Smooth muscle cell (in vitro differentiated cells): ENCODE data around the gene HPCAL1. TPM values are rescaled to one million over a fixed set of nuclear protein-coding genes. Genes with fewer than 3 reads are reported as not detected.

ENCODE experiments used
- DNase-seq: peaks from one replicate; lab custom pipeline; 2025; ENCODE audit not compliant: unreplicated experiment; lab: John Stamatoyannopoulos, UW
- H2AFZ ChIP-seq: fragments of 200-600 bp; sonication (generic); 2 replicates; pipeline ENCODE4 v1.6.0; 2016; ENCODE audit warnings: antibody characterized with exemption, low read depth, mild to moderate bottlenecking
- H3F3A ChIP-seq: fragments of 200-600 bp; sonication (generic); 2 replicates; pipeline ENCODE4 v1.6.0; 2017; ENCODE audit warnings: antibody characterized with exemption, low read depth
- H3K27ac ChIP-seq: fragments of 200-600 bp; sonication (generic); 2 replicates; pipeline ENCODE4 v1.5.1; 2016; ENCODE audit warnings: low read depth, mild to moderate bottlenecking
- H3K27me3 ChIP-seq: fragments of 200-600 bp; sonication (generic); 2 replicates; pipeline ENCODE4 v1.6.1; 2016; ENCODE audit warnings: low read depth, mild to moderate bottlenecking
- H3K36me3 ChIP-seq: fragments of 200-600 bp; sonication (generic); 2 replicates; pipeline ENCODE4 v1.5.1; 2016; ENCODE audit warnings: low read depth
- H3K4me1 ChIP-seq: fragments of 200-600 bp; sonication (generic); 2 replicates; pipeline ENCODE4 v1.5.1; 2016; ENCODE audit warnings: low read depth
- H3K4me2 ChIP-seq: fragments of 200-600 bp; sonication (generic); 2 replicates; pipeline ENCODE4 v1.6.0; 2016; ENCODE audit warnings: mild to moderate bottlenecking
- H3K4me3 ChIP-seq: fragments of 200-600 bp; sonication (generic); 2 replicates; pipeline ENCODE4 v1.5.1; 2016; ENCODE audit warnings: mild to moderate bottlenecking
- H3K79me2 ChIP-seq: fragments of 200-600 bp; sonication (generic); 2 replicates; pipeline ENCODE4 v1.6.0; 2016; ENCODE audit warnings: low read depth, mild to moderate bottlenecking
- H3K9ac ChIP-seq: fragments of 200-600 bp; sonication (generic); 2 replicates; pipeline ENCODE4 v1.6.0; 2016; ENCODE audit warnings: low read depth
- H3K9me3 ChIP-seq: fragments of 200-600 bp; sonication (generic); replicated peaks from 2 replicates; pipeline ENCODE4 v1.5.1; 2016; ENCODE audit warnings: low read depth
- H4K20me1 ChIP-seq: fragments of 200-600 bp; sonication (generic); 2 replicates; pipeline ENCODE4 v1.6.0; 2016; ENCODE audit warnings: low read depth
- WGBS: methylation state at CpG from one replicate; pipeline ENCODE4 v1.1.7; 2016; ENCODE audit warnings: low lambda C conversion rate; 5-methylcytosine and 5-hydroxymethylcytosine counted together
- polyA plus RNA-seq: library from polyadenylated mRNA; unstranded; fragments of >200 nt; fragmentation: Nextera tagmentation; extraction: Ambion mirVana; gene quantifications from 2 replicates; pipeline ENCODE4 v1.2.1, GENCODE V29; 2016
- total RNA-seq: library from RNA; depleted of rRNA; stranded (reverse); fragments of >200 nt; gene quantifications from 2 replicates; pipeline ENCODE4 v1.2.3, GENCODE V29; 2014
- TF ChIP-seq, protein P1 (sequence below): fragments of 200-600 bp; sonication (generic); IDR thresholded peaks from 2 replicates; pipeline ENCODE4 v1.5.1; 2017; ENCODE audit warnings: borderline replicate concordance, mild to moderate bottlenecking, antibody characterized with exemption; ENCODE audit not compliant: insufficient read depth, poor library complexity, severe bottlenecking

The HPCAL1 gene
- total and polyA plus RNA-seq, 2 experiments from 2014 or later = 11.7 to 15.8 TPM

DNA sequence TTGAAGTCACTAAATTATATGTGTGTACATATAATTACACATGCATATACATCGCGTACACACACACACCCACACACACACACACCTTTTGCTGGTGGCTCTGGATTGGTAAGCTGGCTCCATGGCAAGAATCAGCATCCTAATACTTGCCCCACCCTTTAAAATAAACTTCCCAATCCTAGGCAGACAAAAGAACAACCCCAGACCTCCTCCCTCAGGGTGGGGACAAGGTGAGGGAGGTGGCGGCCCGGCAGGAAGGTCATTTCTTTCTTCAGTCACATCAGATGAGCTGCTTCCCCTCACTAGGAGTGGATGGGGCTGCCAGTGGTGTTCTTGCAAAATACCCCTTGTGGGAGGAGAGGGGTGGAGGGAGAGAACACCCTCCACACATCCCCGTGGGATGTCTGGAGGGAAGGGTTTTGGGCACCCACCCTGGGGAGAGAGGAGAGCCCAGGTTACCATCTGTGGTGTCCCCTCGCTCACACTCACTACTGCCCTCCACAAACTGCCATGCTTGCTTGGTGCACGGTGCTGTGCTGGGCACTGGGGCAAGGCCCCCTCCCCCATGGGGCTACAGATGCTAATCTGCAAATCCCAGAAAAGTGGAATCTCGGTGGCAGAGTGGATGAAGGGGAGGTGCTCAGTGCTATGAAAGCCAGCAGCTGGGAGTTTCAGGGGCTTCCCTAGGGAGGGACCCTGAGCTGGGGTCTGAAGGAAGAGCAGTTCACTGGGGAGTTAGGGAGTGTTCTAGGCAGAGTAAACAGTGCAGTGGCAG lies 81.4 kb downstream of the HPCAL1 start:
- H3K4me2 ChIP-seq = no peak overlapping the region
- H2AFZ ChIP-seq = no peak overlapping the region
- H3K79me2 ChIP-seq = no peaks in the 10 kb centered on the region
- H3K27ac ChIP-seq = no peak overlapping the region
- H3K4me3 ChIP-seq = no peak overlapping the region
- WGBS = 90% methylated on average over 8 of the region's 8 CpGs
- no peak overlapping the region for H3K9ac ChIP-seq
- DNase-seq = no peak
- H3F3A ChIP-seq = no peaks in the 10 kb centered on the region
- no peaks in the 10 kb centered on the region for H3K27me3 ChIP-seq
- no peaks in the 10 kb centered on the region for H3K9me3 ChIP-seq
- peaks cover 22% of the 10 kb centered on the region for H4K20me1 ChIP-seq
- no peaks in the 10 kb centered on the region for H3K36me3 ChIP-seq
- TF ChIP-seq, protein P1, sequence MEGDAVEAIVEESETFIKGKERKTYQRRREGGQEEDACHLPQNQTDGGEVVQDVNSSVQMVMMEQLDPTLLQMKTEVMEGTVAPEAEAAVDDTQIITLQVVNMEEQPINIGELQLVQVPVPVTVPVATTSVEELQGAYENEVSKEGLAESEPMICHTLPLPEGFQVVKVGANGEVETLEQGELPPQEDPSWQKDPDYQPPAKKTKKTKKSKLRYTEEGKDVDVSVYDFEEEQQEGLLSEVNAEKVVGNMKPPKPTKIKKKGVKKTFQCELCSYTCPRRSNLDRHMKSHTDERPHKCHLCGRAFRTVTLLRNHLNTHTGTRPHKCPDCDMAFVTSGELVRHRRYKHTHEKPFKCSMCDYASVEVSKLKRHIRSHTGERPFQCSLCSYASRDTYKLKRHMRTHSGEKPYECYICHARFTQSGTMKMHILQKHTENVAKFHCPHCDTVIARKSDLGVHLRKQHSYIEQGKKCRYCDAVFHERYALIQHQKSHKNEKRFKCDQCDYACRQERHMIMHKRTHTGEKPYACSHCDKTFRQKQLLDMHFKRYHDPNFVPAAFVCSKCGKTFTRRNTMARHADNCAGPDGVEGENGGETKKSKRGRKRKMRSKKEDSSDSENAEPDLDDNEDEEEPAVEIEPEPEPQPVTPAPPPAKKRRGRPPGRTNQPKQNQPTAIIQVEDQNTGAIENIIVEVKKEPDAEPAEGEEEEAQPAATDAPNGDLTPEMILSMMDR = no peak
- H3K4me1 ChIP-seq = peaks cover 4% of the 10 kb centered on the region

DNA sequence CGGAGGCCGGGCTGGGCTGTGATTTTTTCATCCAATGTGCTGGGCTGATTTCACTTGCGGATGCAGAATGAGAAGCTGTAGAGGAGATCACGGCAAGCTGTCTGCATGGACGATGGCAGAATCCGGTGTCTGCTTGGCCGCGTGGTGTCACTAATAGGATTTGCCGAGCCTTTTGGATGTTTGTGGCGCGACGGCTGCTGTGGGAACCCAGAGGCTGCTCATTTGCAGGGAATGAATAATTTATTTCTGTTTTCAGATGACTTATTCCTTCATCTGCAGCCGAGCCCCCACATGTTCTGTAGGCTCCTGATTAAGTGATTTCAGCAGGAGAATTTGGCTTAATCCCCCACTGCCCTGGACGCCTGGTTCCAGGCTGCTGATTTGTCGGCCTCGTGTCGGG lies 82.8 kb downstream of the HPCAL1 start:
- Histone ChIP-seq H3K27me3 (no peaks in the 10 kb centered on the region), H3F3A (no peaks in the 10 kb centered on the region), H3K36me3 (no peaks in the 10 kb centered on the region), H3K9ac (no peak overlapping the region), H3K9me3 (no peaks in the 10 kb centered on the region), H3K27ac (no peak overlapping the region), H3K79me2 (no peaks in the 10 kb centered on the region), H3K4me2 (no peak overlapping the region), H3K4me1 (peaks cover 4% of the 10 kb centered on the region), H2AFZ (no peak overlapping the region), H3K4me3 (no peak overlapping the region), H4K20me1 (peaks cover 11% of the 10 kb centered on the region)
- 91% methylated on average over 17 of the region's 17 CpGs for WGBS
- TF ChIP-seq, protein P1 = no peak
- DNase-seq = no peak

DNA sequence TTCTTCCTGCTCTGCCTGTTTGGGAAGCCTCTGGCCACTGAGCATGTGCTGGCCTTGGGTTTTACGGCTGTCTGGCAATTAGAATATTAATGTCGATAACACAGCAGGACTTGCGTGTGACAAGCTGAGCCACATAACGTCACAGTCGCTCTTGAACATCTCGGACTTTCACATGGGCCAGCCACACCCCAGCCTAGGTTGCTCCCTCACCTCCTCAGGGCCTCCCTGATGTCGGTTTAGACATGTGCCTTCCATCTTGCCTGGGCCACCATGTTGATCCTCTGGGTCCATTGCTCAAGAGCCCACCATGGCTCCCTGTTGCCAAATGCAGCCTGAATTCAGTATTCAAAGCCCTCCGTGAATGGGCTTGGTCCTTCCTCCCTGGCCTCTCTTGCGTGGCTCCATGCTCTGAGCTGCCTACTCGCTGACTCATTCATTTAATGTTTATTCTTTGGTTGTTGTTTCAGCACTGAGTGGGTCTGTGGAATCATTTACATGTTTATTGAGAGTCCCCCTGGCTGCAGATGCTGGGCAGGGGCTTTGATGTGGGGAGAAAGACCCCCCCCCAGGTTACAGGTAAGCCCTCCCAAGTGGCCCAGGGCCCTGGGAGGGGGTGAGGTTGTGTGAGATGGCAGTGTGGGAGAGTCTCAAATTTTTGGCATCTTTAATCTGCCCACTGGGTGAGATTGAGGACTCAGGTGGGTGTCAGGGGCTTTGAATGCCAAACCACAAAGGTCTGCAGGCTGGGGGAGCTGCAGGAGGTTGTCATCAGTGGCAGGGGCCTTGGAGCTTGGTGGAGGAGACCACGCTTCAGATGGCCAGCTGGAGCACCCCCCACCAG lies 83.4 kb downstream of the HPCAL1 start:
- Histone ChIP-seq H3K4me2 (no peak overlapping the region), H3K4me1 (peaks cover 4% of the 10 kb centered on the region), H3K9me3 (no peaks in the 10 kb centered on the region), H3F3A (no peaks in the 10 kb centered on the region), H3K79me2 (no peaks in the 10 kb centered on the region), H4K20me1 (peaks cover 11% of the 10 kb centered on the region), H3K27ac (no peak overlapping the region), H3K36me3 (no peaks in the 10 kb centered on the region), H3K27me3 (no peaks in the 10 kb centered on the region), H3K9ac (no peak overlapping the region), H2AFZ (no peak overlapping the region), H3K4me3 (no peak overlapping the region)
- TF ChIP-seq, protein P1 = no peak
- 57% methylated on average over 11 of the region's 11 CpGs for WGBS
- DNase-seq = no peak
